Endothelial cell of umbilical vein (primary cell): Measurements from ENCODE around the gene AUH. TPM values are rescaled to one million over a fixed set of nuclear protein-coding genes. Genes with fewer than 3 reads are reported as not detected.

ENCODE experiments used
- BruUV-seq: library from RNA; stranded (reverse); fragments of 400-500 nt; replicated peaks from 2 replicates; lab custom pipeline; 2021; lab: Mats Ljungman, UMichigan
- CTCF ChIA-PET: fragments of 300-600, 350-600 bp; sonication (Branson Sonifier 250); formaldehyde crosslinking; loops from one replicate; lab custom pipeline; 2021; ENCODE audit warnings: antibody characterized with exemption, inconsistent platforms; lab: Charles Lee
- POLR2A ChIA-PET: fragments of 300-600, 350-600 bp; sonication (Branson Sonifier 250); formaldehyde crosslinking; loops from one replicate; lab custom pipeline; 2021; ENCODE audit warnings: antibody characterized with exemption, inconsistent platforms; lab: Charles Lee
- DNase-seq: peaks from one replicate; pipeline ENCODE4 v3.0.0-alpha.2; 2011; ENCODE audit warnings: low read depth, low spot score
- FAIRE-seq: peaks from 2 replicates; lab custom pipeline; 2011; peaks lifted over from hg19 to GRCh38; lab: Jason Lieb, UNC
- H2AFZ ChIP-seq: 2 replicates; pipeline ENCODE4 v1.6.0; 2012; ENCODE audit warnings: low read depth, low read length, control low read depth, inconsistent platforms
- H3K27ac ChIP-seq: 2 replicates; pipeline ENCODE4 v1.5.1; 2011; ENCODE audit warnings: low read depth, mild to moderate bottlenecking, control low read depth, low read length, moderate library complexity; ENCODE audit not compliant: insufficient read depth
- H3K27me3 ChIP-seq, 2 experiments: 2 replicates each; pipeline versions ENCODE4 v1.6.0 to v1.6.1; 2011; ENCODE audit warnings: low read length in 2 of 2, mixed read lengths in 1 of 2; ENCODE audit not compliant: control insufficient read depth in 2 of 2, insufficient read depth in 2 of 2
- H3K36me3 ChIP-seq, 2 experiments: 2 replicates in 1 of 2; 3 replicates in 1 of 2; pipeline ENCODE4 v1.5.1; 2011; ENCODE audit warnings: low read length in 2 of 2, mild to moderate bottlenecking in 1 of 2, moderate library complexity in 1 of 2; ENCODE audit not compliant: control insufficient read depth in 2 of 2, insufficient read depth in 2 of 2; ENCODE audit errors: extremely low read depth in 1 of 2
- H3K4me1 ChIP-seq: 3 replicates; pipeline ENCODE4 v1.5.1; 2011; ENCODE audit warnings: mild to moderate bottlenecking, low read length; ENCODE audit not compliant: control insufficient read depth, insufficient read depth; ENCODE audit errors: extremely low read depth
- H3K4me2 ChIP-seq: 2 replicates; pipeline ENCODE4 v1.6.1; 2011; ENCODE audit warnings: low read length, control low read depth, mixed read lengths; ENCODE audit not compliant: insufficient read depth
- H3K4me3 ChIP-seq, 3 experiments: fragments of 200-600 bp in 1 of 3; sonication (generic), shearing (Covaris generic) in 1 of 3; replicated peaks in 1 of 3; 2 replicates each; pipeline ENCODE4 v1.5.1; 2011 to 2016; ENCODE audit warnings: control low read depth in 3 of 3, low read length in 3 of 3, mild to moderate bottlenecking in 2 of 3, inconsistent platforms in 1 of 3, low read depth in 1 of 3, moderate library complexity in 1 of 3; ENCODE audit not compliant: insufficient read depth in 1 of 3
- H3K79me2 ChIP-seq: 2 replicates; pipeline ENCODE4 v1.6.0; 2012; ENCODE audit warnings: low read length, inconsistent platforms; ENCODE audit not compliant: control insufficient read depth, insufficient read depth
- H3K9ac ChIP-seq: replicated peaks from 2 replicates; pipeline ENCODE3; 2011; ENCODE audit warnings: low read length, control low read depth; ENCODE audit not compliant: insufficient read depth; ENCODE audit errors: extremely low read depth
- H3K9me1 ChIP-seq: replicated peaks from 3 replicates; pipeline ENCODE4 v1.6.0; 2011; ENCODE audit warnings: mild to moderate bottlenecking, low read length; ENCODE audit not compliant: control insufficient read depth, insufficient read depth; ENCODE audit errors: extremely low read depth
- H3K9me3 ChIP-seq: replicated peaks from 2 replicates; pipeline ENCODE4 v1.5.1; 2012; ENCODE audit warnings: low read length, inconsistent platforms; ENCODE audit not compliant: control insufficient read depth, insufficient read depth
- H4K20me1 ChIP-seq: replicated peaks from 2 replicates; pipeline ENCODE3; 2011; ENCODE audit warnings: mild to moderate bottlenecking, low read length; ENCODE audit not compliant: control insufficient read depth, insufficient read depth; ENCODE audit errors: extremely low read depth
- CTCF ChIP-seq, 2 donors: IDR thresholded peaks; 1 replicate in 1 of 2; 2 replicates in 1 of 2; pipeline ENCODE4 v1.5.1; 2011; ENCODE audit warnings: low read length in 2 of 2, mild to moderate bottlenecking in 2 of 2, moderate library complexity in 2 of 2, control low read depth in 1 of 2, inconsistent platforms in 1 of 2, low read depth in 1 of 2; ENCODE audit not compliant: insufficient read depth in 1 of 2; ENCODE audit errors: extremely low read depth in 1 of 2
- EZH2 ChIP-seq: IDR thresholded peaks from 2 replicates; pipeline ENCODE4 v1.6.1; 2012; ENCODE audit warnings: borderline replicate concordance, low read depth, mild to moderate bottlenecking, moderate library complexity, low read length, inconsistent platforms; ENCODE audit not compliant: severe bottlenecking
- FOS ChIP-seq: IDR thresholded peaks from 2 replicates; pipeline ENCODE4 v1.6.1; 2011; ENCODE audit warnings: mild to moderate bottlenecking, low read length, moderate library complexity, borderline replicate concordance; ENCODE audit not compliant: insufficient read depth
- GATA2 ChIP-seq: IDR thresholded peaks from 2 replicates; pipeline ENCODE4 v1.7.0; 2011; ENCODE audit warnings: low read depth, mild to moderate bottlenecking, moderate library complexity, mixed read lengths, low read length; ENCODE audit not compliant: insufficient read length, insufficient read depth
- JUN ChIP-seq: IDR thresholded peaks from 2 replicates; pipeline ENCODE4 v1.6.1; 2011; ENCODE audit warnings: borderline replicate concordance, low read depth; ENCODE audit not compliant: insufficient read length, insufficient read depth
- MAX ChIP-seq: IDR thresholded peaks from 2 replicates; pipeline ENCODE4 v1.6.1; 2011; ENCODE audit not compliant: insufficient read depth, insufficient read length
- MYC ChIP-seq: IDR thresholded peaks from one replicate; pipeline ENCODE4 v1.6.1; 2011; ENCODE audit warnings: mild to moderate bottlenecking, low read depth, low read length
- POLR2A ChIP-seq: IDR thresholded peaks from 2 replicates; pipeline ENCODE4 v1.6.1; 2012; ENCODE audit warnings: low read depth, mild to moderate bottlenecking, control low read depth, low read length
- POLR2AphosphoS5 ChIP-seq: IDR thresholded peaks from 2 replicates; pipeline ENCODE4 v1.6.1; 2012; ENCODE audit warnings: low read depth, mild to moderate bottlenecking, control low read depth, low read length, moderate library complexity; ENCODE audit not compliant: insufficient read depth
- dilution Hi-C: fragments of 300-500 bp; cut with MboI; formaldehyde crosslinking; loops from one replicate; pipeline ENCODE4 v1.15.0; 2019; ENCODE audit warnings: low sequenced_read_pairs; ENCODE audit not compliant: extremely low pct_ligation_motif_present
- intact Hi-C: fragments of 100-400 bp; cut with micrococcal nuclease; formaldehyde crosslinking; loops from one replicate; pipeline ENCODE4 v1.10.0; 2022
- polyA plus RNA-seq, 4 experiments: library from polyadenylated mRNA; depleted of rRNA in 3 of 4; stranded (reverse) in 3 of 4; unstranded in 1 of 4; fragments of >200 nt; gene quantifications; 2 replicates each; pipeline versions ENCODE4 v1.2.1 to v1.2.3, GENCODE V29; 2011 to 2012; ENCODE audit warnings: missing spikeins in 1 of 4
- total RNA-seq: library from RNA; stranded (reverse); gene quantifications from 2 replicates; pipeline ENCODE4 v1.2.3, GENCODE V29; 2021

Gene AUH
- total and polyA plus RNA-seq, 2 donors (not counting 3 experiments of a cell fraction or from before 2014, with no cell fraction given) = 2.3 to 9.2 TPM

GRCh38 chr9:91195372-91196012, 166.2 kb downstream of the AUH start:
- Histone ChIP-seq H3K9ac (no peak overlapping the region), H4K20me1 (no peaks in the 10 kb centered on the region), H3K9me1 (no peaks in the 10 kb centered on the region), H3K4me2 (no peak overlapping the region), H3K4me1 (peaks cover 21% of the 10 kb centered on the region), H3K79me2 (no peaks in the 10 kb centered on the region), H3K27me3 (no peaks in the 10 kb centered on the region), H3K36me3 (no peaks in the 10 kb centered on the region), H2AFZ (no peak overlapping the region), H3K4me3 (no peak overlapping the region), H3K9me3 (no peaks in the 10 kb centered on the region), H3K27ac (no peak overlapping the region)
- ChIA-PET CTCF (no interaction called here), POLR2A (interaction anchor here (0.6 kb wide), 1 partner anchor 384 kb away, joined by 4 read pairs; no protein-coding TSS in a partner anchor)
- DNase-seq (no peak), FAIRE-seq (no peak)
- TF ChIP-seq POLR2A (no peak), MAX (no peak), FOS (no peak), MYC (no peak), EZH2 (no peak), JUN (no peak), POLR2AphosphoS5 (no peak), CTCF (IDR thresholded peaks at IDR 0.05; ENCODE audit: extremely low read depth in 1 of 2, insufficient read depth in 1 of 2, low read depth in 1 of 2, low read length in 2 of 2) (no peak), GATA2 (no peak)
- intact Hi-C loops = no loop called here
- dilution Hi-C loops = no loop called here
- BruUV-seq = no TSS peak
